Measurements from ENCODE around the gene PSD2.

PSD2 gene

DNA sequence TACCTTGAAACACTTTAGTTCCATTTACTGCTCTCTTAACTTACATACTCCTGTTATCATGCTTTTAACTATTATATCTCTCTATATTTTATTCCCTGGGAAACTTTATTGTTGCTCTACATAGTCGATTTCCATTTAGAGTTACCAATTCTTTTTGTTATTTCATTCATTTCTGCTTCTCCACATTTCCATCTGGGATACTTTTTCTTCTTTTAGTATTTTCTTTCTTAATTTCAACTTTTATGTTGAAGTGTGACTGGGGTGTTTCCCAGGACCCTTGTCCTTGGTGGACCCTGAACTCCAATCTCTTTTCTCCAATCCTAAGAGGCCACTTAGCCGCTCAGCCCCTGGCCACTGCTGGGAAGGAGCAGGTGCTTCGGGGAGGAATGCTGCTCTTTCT lies 36.0 kb downstream of the PSD2 start:
- Histone ChIP-seq H3K9me2 (replicated peaks; ENCODE audit: control insufficient read depth, low read length) (no peaks in the 10 kb centered on the region), H3F3A (ENCODE audit: control insufficient read depth, insufficient read depth) (no peaks in the 10 kb centered on the region), H4K20me1 (ENCODE audit: control insufficient read depth, insufficient read depth, low read depth, low read length) (no peaks in the 10 kb centered on the region), H3K36me3 (ENCODE audit: control insufficient read depth, low read length) (no peaks in the 10 kb centered on the region), H3K4me3 (ENCODE audit: low read length) (no peak overlapping the region), H3K9me3 (ENCODE audit: control insufficient read depth, insufficient read depth, low read length) (no peaks in the 10 kb centered on the region), H3K27me3 (ENCODE audit: control insufficient read depth, low read length) (peaks cover 24% of the 10 kb centered on the region), H3K4me2 (ENCODE audit: low read length) (no peak overlapping the region), H3K79me2 (ENCODE audit: control insufficient read depth, low read length) (no peaks in the 10 kb centered on the region), H3K27ac (ENCODE audit: low read depth, low read length) (no peak overlapping the region), H3K4me1 (ENCODE audit: control insufficient read depth, low read length) (no peaks in the 10 kb centered on the region)
- TF ChIP-seq, protein P1, sequence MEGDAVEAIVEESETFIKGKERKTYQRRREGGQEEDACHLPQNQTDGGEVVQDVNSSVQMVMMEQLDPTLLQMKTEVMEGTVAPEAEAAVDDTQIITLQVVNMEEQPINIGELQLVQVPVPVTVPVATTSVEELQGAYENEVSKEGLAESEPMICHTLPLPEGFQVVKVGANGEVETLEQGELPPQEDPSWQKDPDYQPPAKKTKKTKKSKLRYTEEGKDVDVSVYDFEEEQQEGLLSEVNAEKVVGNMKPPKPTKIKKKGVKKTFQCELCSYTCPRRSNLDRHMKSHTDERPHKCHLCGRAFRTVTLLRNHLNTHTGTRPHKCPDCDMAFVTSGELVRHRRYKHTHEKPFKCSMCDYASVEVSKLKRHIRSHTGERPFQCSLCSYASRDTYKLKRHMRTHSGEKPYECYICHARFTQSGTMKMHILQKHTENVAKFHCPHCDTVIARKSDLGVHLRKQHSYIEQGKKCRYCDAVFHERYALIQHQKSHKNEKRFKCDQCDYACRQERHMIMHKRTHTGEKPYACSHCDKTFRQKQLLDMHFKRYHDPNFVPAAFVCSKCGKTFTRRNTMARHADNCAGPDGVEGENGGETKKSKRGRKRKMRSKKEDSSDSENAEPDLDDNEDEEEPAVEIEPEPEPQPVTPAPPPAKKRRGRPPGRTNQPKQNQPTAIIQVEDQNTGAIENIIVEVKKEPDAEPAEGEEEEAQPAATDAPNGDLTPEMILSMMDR (IDR thresholded peaks at IDR 0.05; ENCODE audit: low read depth, low read length, poor library complexity, severe bottlenecking) = no peak
- no peak for TF ChIP-seq EZH2phosphoT487 (IDR thresholded peaks at IDR 0.05; ENCODE audit: borderline replicate concordance, low read length)

DNA sequence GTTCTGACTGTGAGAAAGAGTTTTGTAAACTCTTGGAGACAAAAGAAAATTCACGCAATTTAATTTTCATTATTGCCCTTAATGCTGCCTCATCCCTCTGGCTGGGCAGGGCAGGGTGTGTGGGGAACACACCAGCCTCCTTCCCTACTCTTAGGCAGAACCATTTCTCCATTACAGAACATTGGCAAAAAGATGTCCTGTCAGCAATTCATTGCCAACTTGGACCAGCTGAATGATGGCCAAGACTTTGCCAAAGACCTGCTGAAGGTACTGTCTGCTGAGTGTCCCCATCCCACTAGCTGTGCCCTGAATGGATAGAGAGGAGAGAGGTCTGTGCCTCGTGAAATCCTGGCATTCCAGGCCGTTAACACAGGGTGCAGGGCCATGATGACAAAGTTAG lies 37.9 kb downstream of the PSD2 start:
- H3K27ac ChIP-seq (ENCODE audit: low read depth, low read length) = no peak overlapping the region
- peaks cover 19% of the 10 kb centered on the region for H3K27me3 ChIP-seq (ENCODE audit: control insufficient read depth, low read length)
- H3K79me2 ChIP-seq (ENCODE audit: control insufficient read depth, low read length) = no peaks in the 10 kb centered on the region
- no peaks in the 10 kb centered on the region for H3K36me3 ChIP-seq (ENCODE audit: control insufficient read depth, low read length)
- H3F3A ChIP-seq (ENCODE audit: control insufficient read depth, insufficient read depth) = no peaks in the 10 kb centered on the region
- H3K9me3 ChIP-seq (ENCODE audit: control insufficient read depth, insufficient read depth, low read length) = no peaks in the 10 kb centered on the region
- H3K4me1 ChIP-seq (ENCODE audit: control insufficient read depth, low read length) = no peaks in the 10 kb centered on the region
- H4K20me1 ChIP-seq (ENCODE audit: control insufficient read depth, insufficient read depth, low read depth, low read length) = no peaks in the 10 kb centered on the region
- TF ChIP-seq, protein P1 (IDR thresholded peaks at IDR 0.05; ENCODE audit: low read depth, low read length, poor library complexity, severe bottlenecking) = no peak
- no peak for TF ChIP-seq EZH2phosphoT487 (IDR thresholded peaks at IDR 0.05; ENCODE audit: borderline replicate concordance, low read length)
- no peak overlapping the region for H3K4me3 ChIP-seq (ENCODE audit: low read length)
- H3K9me2 ChIP-seq (replicated peaks; ENCODE audit: control insufficient read depth, low read length) = no peaks in the 10 kb centered on the region
- H3K4me2 ChIP-seq (ENCODE audit: low read length) = no peak overlapping the region

DNA sequence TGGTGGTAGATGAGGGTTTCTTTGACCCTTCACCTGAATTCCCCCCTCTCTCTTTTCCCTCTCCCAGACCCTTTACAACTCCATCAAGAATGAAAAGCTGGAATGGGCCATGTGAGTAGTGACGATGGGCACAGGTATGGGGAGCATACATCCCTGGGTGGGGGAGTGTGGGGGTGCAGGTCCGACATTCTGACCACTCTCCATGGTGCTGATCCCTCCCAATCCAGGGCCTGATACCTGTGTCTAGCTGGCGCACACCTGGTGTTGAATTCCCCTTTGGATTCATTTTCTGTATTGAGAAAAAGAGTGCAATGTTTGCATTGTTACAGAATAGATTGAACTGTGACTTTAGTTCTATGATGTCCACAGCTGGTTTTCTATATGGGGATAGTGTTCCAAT lies 40.0 kb downstream of the PSD2 start:
- no peaks in the 10 kb centered on the region for H3K79me2 ChIP-seq (ENCODE audit: control insufficient read depth, low read length)
- no peaks in the 10 kb centered on the region for H3K36me3 ChIP-seq (ENCODE audit: control insufficient read depth, low read length)
- TF ChIP-seq EZH2phosphoT487 (IDR thresholded peaks at IDR 0.05; ENCODE audit: borderline replicate concordance, low read length) = no peak
- TF ChIP-seq, protein P1 (IDR thresholded peaks at IDR 0.05; ENCODE audit: low read depth, low read length, poor library complexity, severe bottlenecking) = no peak
- H3K4me3 ChIP-seq (ENCODE audit: low read length) = no peak overlapping the region
- no peaks in the 10 kb centered on the region for H3K9me2 ChIP-seq (replicated peaks; ENCODE audit: control insufficient read depth, low read length)
- peaks cover 19% of the 10 kb centered on the region for H3K27me3 ChIP-seq (ENCODE audit: control insufficient read depth, low read length)
- no peak overlapping the region for H3K27ac ChIP-seq (ENCODE audit: low read depth, low read length)
- H3K9me3 ChIP-seq (ENCODE audit: control insufficient read depth, insufficient read depth, low read length) = no peaks in the 10 kb centered on the region
- H4K20me1 ChIP-seq (ENCODE audit: control insufficient read depth, insufficient read depth, low read depth, low read length) = no peaks in the 10 kb centered on the region
- H3K4me1 ChIP-seq (ENCODE audit: control insufficient read depth, low read length) = no peaks in the 10 kb centered on the region
- no peaks in the 10 kb centered on the region for H3F3A ChIP-seq (ENCODE audit: control insufficient read depth, insufficient read depth)
- H3K4me2 ChIP-seq (ENCODE audit: low read length) = no peak overlapping the region
